GM12878 (cell line): ENCODE data around the gene SCNN1B.

ENCODE experiments used
- HCFC1 ChIP-seq: fragments of 150-350 bp; IDR thresholded peaks from 2 replicates; pipeline ENCODE4 v1.6.1; 2014; ENCODE audit warnings: low read length
- POLR2AphosphoS5 ChIP-seq: IDR thresholded peaks from 2 replicates; pipeline ENCODE4 v1.6.1; 2011; ENCODE audit warnings: mild to moderate bottlenecking, low read length, inconsistent platforms

DNA sequence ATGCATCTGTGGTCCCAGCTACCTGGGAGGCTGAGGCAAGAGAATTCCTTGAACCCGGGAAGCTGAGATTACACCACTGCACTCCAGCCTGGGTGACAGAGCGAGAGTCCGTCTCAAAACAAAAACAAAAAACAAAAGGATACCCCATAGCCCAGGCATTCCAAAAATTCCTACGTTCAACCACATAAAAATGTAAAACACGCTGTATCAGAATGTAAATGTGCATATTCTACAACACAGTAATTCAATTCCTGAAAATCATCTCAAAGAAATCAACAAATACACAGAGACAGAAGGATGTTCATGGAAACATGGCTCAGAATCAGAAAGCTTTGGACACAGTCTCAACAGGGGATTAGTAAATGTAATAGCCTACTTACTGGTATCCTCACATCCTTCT is 117.9 kb downstream of the SCNN1B start:
- TF ChIP-seq POLR2AphosphoS5 (no peak), HCFC1 (no peak)
